Activated T-helper 2 cell treated with anti-CD3 and anti-CD28 coated beads, Interferon-gamma antibody, Interleukin-2, Interleukin-4, amounts not matched to agents 10 μg/mL and 5 μg/mL and 100 μg/mL, durations not matched to agents 14 hours and 24 hours and 36 hours (primary cell): ENCODE data around the gene SLC23A2. TPM values are rescaled to one million over a fixed set of nuclear protein-coding genes. Genes with fewer than 3 reads are reported as not detected.

Experiments
- DNase-seq: peaks from one replicate; pipeline ENCODE4 v3.0.0; 2021; ENCODE audit warnings: low spot score
- H3K27ac Mint-ChIP-seq: one replicate; pipeline ENCODE4 v1.8.0; 2021; ENCODE audit warnings: mixed read lengths
- H3K27me3 Mint-ChIP-seq: one replicate; pipeline ENCODE4 v1.8.0; 2021; ENCODE audit warnings: low read depth, mixed read lengths
- H3K36me3 Mint-ChIP-seq: one replicate; pipeline ENCODE4 v1.8.0; 2021; ENCODE audit warnings: low read depth, mixed read lengths
- H3K4me1 Mint-ChIP-seq: one replicate; pipeline ENCODE4 v1.8.0; 2021; ENCODE audit warnings: low read depth, mixed read lengths
- H3K4me3 Mint-ChIP-seq: one replicate; pipeline ENCODE4 v1.8.0; 2021; ENCODE audit warnings: low read depth, mild to moderate bottlenecking, moderate library complexity, mixed read lengths
- H3K9me3 Mint-ChIP-seq: one replicate; pipeline ENCODE4 v1.8.0; 2021; ENCODE audit warnings: mixed read lengths
- intact Hi-C: fragments of 100-400 bp; cut with micrococcal nuclease; formaldehyde crosslinking; loops from one replicate; pipeline ENCODE4 v1.15.1; 2023
- total RNA-seq: library from RNA; stranded (reverse); gene quantifications from 2 replicates; pipeline ENCODE4 v1.2.3, GENCODE V29; 2022

The SLC23A2 gene
- total RNA-seq, 1 donor from 2014 or later: 21.3 TPM

GRCh38 chr20:4896971-4897497 is 104.3 kb downstream of the SLC23A2 start:
- H3K4me3 Mint-ChIP-seq: no peak overlapping the region
- DNase-seq: no peak
- no peak overlapping the region for H3K27ac Mint-ChIP-seq
- peaks cover 2% of the 10 kb centered on the region for H3K4me1 Mint-ChIP-seq
- H3K9me3 Mint-ChIP-seq: no peaks in the 10 kb centered on the region
- H3K36me3 Mint-ChIP-seq: peaks cover 19% of the 10 kb centered on the region
- H3K27me3 Mint-ChIP-seq: no peaks in the 10 kb centered on the region
- intact Hi-C loops: no loop called here

- Mint-ChIP-seq H3K4me3 (no peak overlapping the region), H3K4me1 (peaks cover 2% of the 10 kb centered on the region), H3K27me3 (no peaks in the 10 kb centered on the region), H3K27ac (no peak overlapping the region), H3K36me3 (peaks cover 15% of the 10 kb centered on the region), H3K9me3 (no peaks in the 10 kb centered on the region)
- no peak for DNase-seq
- intact Hi-C loops: no loop called here
Observed at GRCh38 chr20:4896119-4896702, 105.1 kb downstream of the SLC23A2 start.

DNA sequence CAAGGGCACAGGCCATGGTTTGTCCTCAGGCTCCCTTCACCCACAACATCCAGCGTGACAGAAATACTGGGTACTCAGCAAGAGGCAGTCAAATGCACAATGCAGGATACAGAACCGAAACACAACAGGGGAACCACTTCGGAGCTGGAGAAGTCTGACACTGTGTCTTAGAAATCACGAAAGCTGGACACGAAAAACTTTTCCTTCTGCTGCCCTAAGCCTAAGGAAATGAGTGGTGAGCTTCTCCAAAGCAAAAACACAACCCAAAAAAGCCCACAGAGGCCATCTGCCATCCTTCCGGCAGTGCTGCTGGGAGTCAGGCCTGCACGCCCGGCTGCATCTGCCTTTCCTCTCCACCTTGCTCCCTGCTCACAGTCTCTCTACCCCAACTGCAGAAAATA is 106.3 kb downstream of the SLC23A2 start:
- DNase-seq: no peak
- intact Hi-C loops: no loop called here
- H3K9me3 Mint-ChIP-seq: no peaks in the 10 kb centered on the region
- no peaks in the 10 kb centered on the region for H3K27me3 Mint-ChIP-seq
- H3K4me1 Mint-ChIP-seq: peaks cover 2% of the 10 kb centered on the region
- H3K27ac Mint-ChIP-seq: no peak overlapping the region
- peaks cover 15% of the 10 kb centered on the region for H3K36me3 Mint-ChIP-seq
- H3K4me3 Mint-ChIP-seq: no peak overlapping the region

- no peak overlapping the region for H3K27ac Mint-ChIP-seq
- no peak for DNase-seq
- H3K4me3 Mint-ChIP-seq: no peak overlapping the region
- H3K9me3 Mint-ChIP-seq: no peaks in the 10 kb centered on the region
- H3K4me1 Mint-ChIP-seq: peaks cover 2% of the 10 kb centered on the region
- peaks cover 18% of the 10 kb centered on the region for H3K36me3 Mint-ChIP-seq
- intact Hi-C loops: no loop called here
- no peaks in the 10 kb centered on the region for H3K27me3 Mint-ChIP-seq
Observed at GRCh38 chr20:4894409-4894808, 106.9 kb downstream of the SLC23A2 start.

DNA sequence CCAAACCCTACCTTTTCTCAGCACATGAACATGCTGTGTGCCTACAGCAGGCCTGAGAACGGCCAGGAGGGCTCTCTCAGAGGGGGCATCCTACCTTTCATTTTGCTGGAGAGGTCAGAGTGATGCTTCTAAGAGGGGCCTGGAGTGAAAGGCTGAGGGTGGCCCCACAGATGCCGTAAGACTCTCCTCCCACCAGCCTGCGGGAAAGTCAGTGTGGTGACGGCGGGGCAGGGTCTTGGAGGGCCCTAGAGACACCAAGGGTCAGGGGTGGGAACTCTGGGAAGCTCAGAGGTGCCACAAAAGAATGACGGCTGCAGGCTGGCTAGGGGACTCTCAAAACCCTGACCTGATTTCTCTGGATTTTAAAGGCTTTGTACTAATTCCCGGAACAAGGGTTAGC is 107.6 kb downstream of the SLC23A2 start:
- H3K27ac Mint-ChIP-seq: no peak overlapping the region
- no peaks in the 10 kb centered on the region for H3K9me3 Mint-ChIP-seq
- H3K4me3 Mint-ChIP-seq: no peak overlapping the region
- DNase-seq: no peak
- H3K36me3 Mint-ChIP-seq: peaks cover 15% of the 10 kb centered on the region
- intact Hi-C loops: no loop called here
- H3K27me3 Mint-ChIP-seq: no peaks in the 10 kb centered on the region
- H3K4me1 Mint-ChIP-seq: peaks cover 2% of the 10 kb centered on the region

DNA sequence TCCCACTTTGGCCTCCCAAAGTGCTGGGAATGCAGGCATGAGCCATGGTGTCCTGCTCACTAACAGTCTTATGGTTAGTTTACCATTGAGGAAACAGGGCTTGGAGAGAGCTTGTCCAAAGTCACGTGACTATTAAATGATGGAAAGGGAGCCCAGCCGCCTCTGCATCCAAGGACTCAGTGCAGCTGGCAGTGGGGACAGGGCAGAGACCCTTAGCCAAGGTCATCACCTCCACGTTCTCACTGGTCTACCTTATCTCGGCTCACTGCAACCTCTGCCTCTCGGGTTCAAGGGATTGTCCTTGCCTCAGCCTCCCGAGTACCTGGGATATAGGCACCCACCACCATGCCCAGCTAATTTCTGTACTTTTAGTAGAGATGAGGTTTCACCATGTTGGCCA is 109.3 kb downstream of the SLC23A2 start:
- H3K27me3 Mint-ChIP-seq: no peaks in the 10 kb centered on the region
- no peaks in the 10 kb centered on the region for H3K9me3 Mint-ChIP-seq
- DNase-seq: no peak
- H3K36me3 Mint-ChIP-seq: peaks cover 12% of the 10 kb centered on the region
- no peak overlapping the region for H3K27ac Mint-ChIP-seq
- H3K4me1 Mint-ChIP-seq: peaks cover 2% of the 10 kb centered on the region
- H3K4me3 Mint-ChIP-seq: no peak overlapping the region
- intact Hi-C loops: no loop called here

GRCh38 chr20:4891190-4891763 is 110.0 kb downstream of the SLC23A2 start:
- Mint-ChIP-seq H3K27ac (no peak overlapping the region), H3K27me3 (no peaks in the 10 kb centered on the region)
- DNase-seq: no peak

GRCh38 chr20:4889446-4889845 is 111.9 kb downstream of the SLC23A2 start:
- intact Hi-C loops: no loop called here
- H3K27ac Mint-ChIP-seq: no peak overlapping the region
- H3K36me3 Mint-ChIP-seq: peaks cover 21% of the 10 kb centered on the region
- peaks cover 2% of the 10 kb centered on the region for H3K4me1 Mint-ChIP-seq
- no peak overlapping the region for H3K4me3 Mint-ChIP-seq
- DNase-seq: no peak
- no peaks in the 10 kb centered on the region for H3K9me3 Mint-ChIP-seq
- H3K27me3 Mint-ChIP-seq: no peaks in the 10 kb centered on the region

More at GRCh38 chr20:4891190-4891763, 110.0 kb downstream of the SLC23A2 start:
- intact Hi-C loops: no loop called here
- H3K36me3 Mint-ChIP-seq: peaks cover 12% of the 10 kb centered on the region
- peaks cover 2% of the 10 kb centered on the region for H3K4me1 Mint-ChIP-seq
- H3K9me3 Mint-ChIP-seq: no peaks in the 10 kb centered on the region
- H3K4me3 Mint-ChIP-seq: no peak overlapping the region

GRCh38 chr20:4887586-4887985 is 113.7 kb downstream of the SLC23A2 start:
- DNase-seq: no peak
- no peaks in the 10 kb centered on the region for H3K9me3 Mint-ChIP-seq
- H3K4me1 Mint-ChIP-seq: peaks cover 2% of the 10 kb centered on the region
- H3K36me3 Mint-ChIP-seq: peaks cover 32% of the 10 kb centered on the region
- H3K27ac Mint-ChIP-seq: no peak overlapping the region
- intact Hi-C loops: no loop called here
- no peak overlapping the region for H3K4me3 Mint-ChIP-seq
- H3K27me3 Mint-ChIP-seq: no peaks in the 10 kb centered on the region

- no peak overlapping the region for H3K27ac Mint-ChIP-seq
Observed at GRCh38 chr20:4886771-4887527, 114.4 kb downstream of the SLC23A2 start.

GRCh38 chr20:4885877-4886276 is 115.4 kb downstream of the SLC23A2 start:
- H3K36me3 Mint-ChIP-seq: peaks cover 38% of the 10 kb centered on the region
- no peak for DNase-seq
- no peak overlapping the region for H3K27ac Mint-ChIP-seq
- H3K4me3 Mint-ChIP-seq: no peak overlapping the region
- H3K9me3 Mint-ChIP-seq: no peaks in the 10 kb centered on the region
- peaks cover 3% of the 10 kb centered on the region for H3K4me1 Mint-ChIP-seq
- intact Hi-C loops: no loop called here
- no peaks in the 10 kb centered on the region for H3K27me3 Mint-ChIP-seq

More at GRCh38 chr20:4886771-4887527, 114.4 kb downstream of the SLC23A2 start:
- intact Hi-C loops: no loop called here
- DNase-seq: no peak
- peaks cover 2% of the 10 kb centered on the region for H3K4me1 Mint-ChIP-seq
- no peak overlapping the region for H3K4me3 Mint-ChIP-seq
- peaks cover 31% of the 10 kb centered on the region for H3K36me3 Mint-ChIP-seq
- no peaks in the 10 kb centered on the region for H3K27me3 Mint-ChIP-seq
- H3K9me3 Mint-ChIP-seq: no peaks in the 10 kb centered on the region

- Mint-ChIP-seq H3K4me1 (peaks cover 5% of the 10 kb centered on the region), H3K27ac (no peak overlapping the region), H3K4me3 (no peak overlapping the region), H3K9me3 (no peaks in the 10 kb centered on the region), H3K36me3 (peaks cover 40% of the 10 kb centered on the region), H3K27me3 (no peaks in the 10 kb centered on the region)
- DNase-seq: no peak
- intact Hi-C loops: no loop called here
Observed at GRCh38 chr20:4883546-4883945, 117.8 kb downstream of the SLC23A2 start.

- peaks cover 5% of the 10 kb centered on the region for H3K4me1 Mint-ChIP-seq
- intact Hi-C loops: no loop called here
- H3K27me3 Mint-ChIP-seq: no peaks in the 10 kb centered on the region
- DNase-seq: no peak
- H3K27ac Mint-ChIP-seq: no peak overlapping the region
- no peaks in the 10 kb centered on the region for H3K9me3 Mint-ChIP-seq
- H3K4me3 Mint-ChIP-seq: no peak overlapping the region
- peaks cover 40% of the 10 kb centered on the region for H3K36me3 Mint-ChIP-seq
Observed at GRCh38 chr20:4883051-4883450, 118.3 kb downstream of the SLC23A2 start.
